SK-N-SH treated with all-trans-retinoic acid at 6 μM for 48 hours (cell line): ENCODE measurements around the gene SLC2A4.
A peak's percentile ranks its signal among the peaks of the same experiment; 100 is the strongest.

ENCODE experiments used
- ATAC-seq: fragments of 200-7000 bp; cut with Tn5 transposase; 3 replicates; pipeline ENCODE4 v1.9.1; 2020; ENCODE audit warnings: mild to moderate bottlenecking, moderate library complexity
- ARNTL ChIP-seq: fragments of 450-650 bp; formaldehyde crosslinking; IDR thresholded peaks from 2 replicates; pipeline ENCODE4 v1.5.0; 2020; ENCODE audit warnings: low read depth, mild to moderate bottlenecking, moderate library complexity, borderline replicate concordance
- BACH2 ChIP-seq: fragments of 250-450 bp; sonication (Bioruptor Pico); IDR thresholded peaks from 2 replicates; pipeline ENCODE4 v1.9.0; 2021; ENCODE audit warnings: mild to moderate bottlenecking, borderline replicate concordance
- CSDC2 ChIP-seq: fragments of 250-450 bp; sonication (Bioruptor Pico); IDR thresholded peaks from 2 replicates; pipeline ENCODE4 v1.5.0; 2020; ENCODE audit warnings: mild to moderate bottlenecking, moderate library complexity
- CSRNP3 ChIP-seq: fragments of 250-450 bp; sonication (Bioruptor Pico); IDR thresholded peaks from 2 replicates; pipeline ENCODE4 v1.5.1; 2021; ENCODE audit warnings: mild to moderate bottlenecking, moderate library complexity
- ESRRG ChIP-seq: fragments of 250-450 bp; sonication (Bioruptor Pico); IDR thresholded peaks from 2 replicates; pipeline ENCODE4 v1.6.1; 2021; ENCODE audit warnings: mild to moderate bottlenecking
- GLIS3 ChIP-seq: fragments of 250-450 bp; sonication (Bioruptor Pico); IDR thresholded peaks from 2 replicates; pipeline ENCODE4 v1.5.0; 2020; ENCODE audit warnings: mild to moderate bottlenecking, moderate library complexity
- ISL1 ChIP-seq: fragments of 250-450 bp; sonication (Bioruptor Pico); IDR thresholded peaks from 2 replicates; pipeline ENCODE4 v2.1.2; 2022; ENCODE audit warnings: mild to moderate bottlenecking, moderate library complexity
- OSR1 ChIP-seq: fragments of 250-450 bp; sonication (Bioruptor Pico); IDR thresholded peaks from 2 replicates; pipeline ENCODE4 v1.8.0; 2022; ENCODE audit warnings: moderate library complexity, mild to moderate bottlenecking, inconsistent platforms
- PATZ1 ChIP-seq: fragments of 250-450 bp; sonication (Bioruptor Pico); IDR thresholded peaks from 2 replicates; pipeline ENCODE4 v1.8.0; 2020; ENCODE audit warnings: mild to moderate bottlenecking, moderate library complexity, borderline replicate concordance
- POU6F1 ChIP-seq: fragments of 250-450 bp; sonication (Bioruptor Pico); IDR thresholded peaks from 2 replicates; pipeline ENCODE4 v1.8.0; 2021; ENCODE audit warnings: low read depth, mild to moderate bottlenecking, moderate library complexity, borderline replicate concordance
- PPARA ChIP-seq: fragments of 250-450 bp; sonication (Bioruptor Pico); IDR thresholded peaks from 2 replicates; pipeline ENCODE4 v1.5.0; 2020; ENCODE audit warnings: mild to moderate bottlenecking, borderline replicate concordance
- RARB ChIP-seq: fragments of 250-450 bp; sonication (Bioruptor Pico); IDR thresholded peaks from 2 replicates; pipeline ENCODE4 v1.8.0; 2021; ENCODE audit warnings: mild to moderate bottlenecking, moderate library complexity
- SNAI2 ChIP-seq: fragments of 250-450 bp; sonication (Bioruptor Pico); IDR thresholded peaks from 2 replicates; pipeline ENCODE4 v1.5.0; 2020; ENCODE audit warnings: mild to moderate bottlenecking, moderate library complexity
- TOX ChIP-seq: fragments of 250-450 bp; sonication (Bioruptor Pico); IDR thresholded peaks from 2 replicates; pipeline ENCODE4 v1.8.0; 2021; ENCODE audit warnings: mild to moderate bottlenecking, moderate library complexity, borderline replicate concordance
- TSHZ2 ChIP-seq: fragments of 250-450 bp; sonication (Bioruptor Pico); IDR thresholded peaks from 2 replicates; pipeline ENCODE4 v1.5.0; 2020; ENCODE audit warnings: mild to moderate bottlenecking, moderate library complexity
- ZFP3 ChIP-seq: fragments of 250-450 bp; sonication (Bioruptor Pico); IDR thresholded peaks from 2 replicates; pipeline ENCODE4 v1.5.0; 2020; ENCODE audit warnings: mild to moderate bottlenecking, moderate library complexity
- ZFP30 ChIP-seq: fragments of 450-650 bp; formaldehyde crosslinking; IDR thresholded peaks from 2 replicates; pipeline ENCODE4 v1.5.0; 2022; ENCODE audit warnings: mild to moderate bottlenecking, moderate library complexity
- ZNF565 ChIP-seq: fragments of 450-650 bp; formaldehyde crosslinking; conservative IDR thresholded peaks from 2 replicates; pipeline ENCODE4 v1.5.0; 2020; ENCODE audit warnings: low read depth, mild to moderate bottlenecking, moderate library complexity
- ZNF70 ChIP-seq: fragments of 450-650 bp; formaldehyde crosslinking; IDR thresholded peaks from 2 replicates; pipeline ENCODE4 v1.5.0; 2020; ENCODE audit warnings: mild to moderate bottlenecking, moderate library complexity

SLC2A4 gene

GRCh38 chr17:7251661-7252175 is 29.8 kb upstream of the SLC2A4 start, which contains the start of gene CTDNEP1:
Gene CTDNEP1 (minus strand): TSS chr17:7251734. CDS start chr17:7251296, 438 bp downstream.
- TF ChIP-seq TOX (CRISPR knock-in tag) (no peak), POU6F1 (no peak), ZFP30 (CRISPR knock-in tag) (no peak), GLIS3 (CRISPR knock-in tag) (no peak), CSDC2 (no peak), PATZ1 (no peak), PPARA (CRISPR knock-in tag) (no peak), ISL1 (CRISPR knock-in tag) (no peak), ESRRG (no peak), OSR1 (CRISPR knock-in tag) (no peak), RARB (CRISPR knock-in tag) (no peak), ARNTL (CRISPR knock-in tag) (no peak), ZNF70 (no peak), CSRNP3 (CRISPR knock-in tag) (no peak), TSHZ2 (no peak), ZNF565 (CRISPR knock-in tag) (no peak), BACH2 (CRISPR knock-in tag) (no peak), SNAI2 (CRISPR knock-in tag) (no peak)
- ATAC-seq, result peak; percentile 95

- peak; percentile 81 for ATAC-seq
- TF ChIP-seq ZFP3 (CRISPR knock-in tag), result peak; percentile 36; the same call in 1 of the 2 replicates
- no peak; the same call in 1 of the 2 replicates for TF ChIP-seq GLIS3 (CRISPR knock-in tag)
- TF ChIP-seq TSHZ2, result peak; percentile 65; the same call in 1 of the 2 replicates
Measured at GRCh38 chr17:7252176-7253043, 29.1 kb upstream of the SLC2A4 start, which contains the start of gene ELP5. Gene ELP5 (plus strand): TSS chr17:7252215. CDS start chr17:7252551, 336 bp downstream.
